MM.1S (cell line): ENCODE measurements around the gene SNN.

Source experiments
- DNase-seq: peaks from one replicate; pipeline ENCODE4 v3.0.0-alpha.2; 2015
- H2AFZ ChIP-seq: fragments of 300-600 bp; sonication (generic); 2 replicates; pipeline ENCODE4 v1.6.0; 2016; ENCODE audit warnings: antibody characterized with exemption, low read length
- H3F3A ChIP-seq: fragments of 300-600 bp; sonication (generic); 2 replicates; pipeline ENCODE4 v1.6.1; 2016; ENCODE audit warnings: mild to moderate bottlenecking, antibody characterized with exemption, low read length, moderate library complexity, mixed read lengths; ENCODE audit not compliant: insufficient read depth
- H3K27ac ChIP-seq: fragments of 300-600 bp; sonication (generic); 2 replicates; pipeline ENCODE4 v1.5.1; 2016; ENCODE audit warnings: mild to moderate bottlenecking, low read length
- H3K27me3 ChIP-seq: fragments of 300-600 bp; sonication (generic); replicated peaks from 2 replicates; pipeline ENCODE4 v1.6.0; 2016; ENCODE audit warnings: low read length; ENCODE audit not compliant: insufficient read depth
- H3K36me3 ChIP-seq: fragments of 300-600 bp; sonication (generic); replicated peaks from 2 replicates; pipeline ENCODE4 v1.6.1; 2016; ENCODE audit warnings: mild to moderate bottlenecking, low read length, mixed read lengths; ENCODE audit not compliant: insufficient read depth
- H3K4me1 ChIP-seq: fragments of 300-600 bp; sonication (generic); 2 replicates; pipeline ENCODE4 v1.6.1; 2016; ENCODE audit warnings: low read length, mixed read lengths
- H3K4me2 ChIP-seq: fragments of 300-600 bp; sonication (generic); 2 replicates; pipeline ENCODE4 v1.6.0; 2016; ENCODE audit warnings: low read depth, low read length
- H3K4me3 ChIP-seq: fragments of 300-600 bp; sonication (generic); 2 replicates; pipeline ENCODE4 v1.5.1; 2016; ENCODE audit warnings: low read length, mixed read lengths
- H3K79me2 ChIP-seq: fragments of 300-600 bp; sonication (generic); 2 replicates; pipeline ENCODE4 v1.6.1; 2016; ENCODE audit warnings: mixed run types, low read length, mixed read lengths
- H3K9ac ChIP-seq: fragments of 300-600 bp; sonication (generic); 2 replicates; pipeline ENCODE4 v1.6.1; 2016; ENCODE audit warnings: low read length, mixed read lengths
- H3K9me2 ChIP-seq: fragments of 300-600 bp; sonication (generic); replicated peaks from 2 replicates; pipeline ENCODE4 v1.6.1; 2016; ENCODE audit warnings: mild to moderate bottlenecking, low read length, mixed read lengths; ENCODE audit not compliant: insufficient read depth
- H3K9me3 ChIP-seq: fragments of 300-600 bp; sonication (generic); replicated peaks from 2 replicates; pipeline ENCODE4 v1.6.1; 2016; ENCODE audit warnings: mild to moderate bottlenecking, low read length, mixed read lengths; ENCODE audit not compliant: insufficient read depth
- H4K20me1 ChIP-seq: fragments of 300-600 bp; sonication (generic); 2 replicates; pipeline ENCODE4 v1.6.1; 2016; ENCODE audit warnings: mild to moderate bottlenecking, low read length, moderate library complexity, mixed read lengths; ENCODE audit not compliant: insufficient read depth
- EZH2 ChIP-seq: fragments of 300-600 bp; sonication (generic); optimal IDR thresholded peaks from 2 replicates; pipeline ENCODE3; 2017; ENCODE audit warnings: low read depth, mild to moderate bottlenecking, antibody characterized with exemption, low read length, mixed read lengths
- EZH2phosphoT487 ChIP-seq: fragments of 300-600 bp; sonication (generic); IDR thresholded peaks from 2 replicates; pipeline ENCODE4 v1.6.1; 2018; ENCODE audit warnings: antibody characterized with exemption, low read length
- TF ChIP-seq, protein P1 (sequence below): fragments of 300-600 bp; sonication (generic); IDR thresholded peaks from 2 replicates; pipeline ENCODE4 v1.5.1; 2016; ENCODE audit warnings: antibody characterized with exemption, low read length, mixed read lengths

The SNN gene

DNA sequence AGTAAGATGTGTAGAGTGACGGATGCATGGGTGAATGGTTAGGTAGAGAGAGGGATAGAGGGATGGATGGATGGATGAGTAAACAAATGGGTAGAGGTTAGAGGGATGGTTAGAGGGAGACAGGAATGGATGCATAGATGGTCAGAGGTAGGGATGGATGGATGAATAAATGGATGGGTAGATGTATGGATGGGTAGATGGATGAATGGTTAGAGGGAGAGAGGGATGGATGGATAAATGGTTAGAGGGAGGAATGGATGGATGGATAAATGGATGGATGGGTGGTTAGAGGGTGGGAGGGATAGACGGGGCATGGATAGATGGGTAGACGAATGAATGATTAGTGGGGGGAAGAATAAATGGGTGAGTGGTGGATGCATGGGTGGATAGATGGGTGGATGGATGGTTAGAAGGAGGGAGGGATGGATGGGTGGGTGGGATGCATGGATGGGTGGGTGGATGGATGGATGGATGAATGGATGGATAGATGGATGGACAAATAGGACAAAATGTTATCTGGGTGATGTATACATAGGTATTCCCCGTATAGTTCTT, 29.2 kb upstream of the SNN start:
- H3K9ac ChIP-seq = no peak overlapping the region
- H3K4me3 ChIP-seq = no peak overlapping the region
- H3K79me2 ChIP-seq = no peaks in the 10 kb centered on the region
- no peaks in the 10 kb centered on the region for H3K9me2 ChIP-seq
- no peak for DNase-seq
- H3F3A ChIP-seq = no peaks in the 10 kb centered on the region
- peaks cover 4% of the 10 kb centered on the region for H3K4me1 ChIP-seq
- no peak overlapping the region for H2AFZ ChIP-seq
- H3K27ac ChIP-seq = no peak overlapping the region
- H4K20me1 ChIP-seq = no peaks in the 10 kb centered on the region
- H3K36me3 ChIP-seq = no peaks in the 10 kb centered on the region
- TF ChIP-seq EZH2 = no peak
- no peak for TF ChIP-seq EZH2phosphoT487
- TF ChIP-seq, protein P1, sequence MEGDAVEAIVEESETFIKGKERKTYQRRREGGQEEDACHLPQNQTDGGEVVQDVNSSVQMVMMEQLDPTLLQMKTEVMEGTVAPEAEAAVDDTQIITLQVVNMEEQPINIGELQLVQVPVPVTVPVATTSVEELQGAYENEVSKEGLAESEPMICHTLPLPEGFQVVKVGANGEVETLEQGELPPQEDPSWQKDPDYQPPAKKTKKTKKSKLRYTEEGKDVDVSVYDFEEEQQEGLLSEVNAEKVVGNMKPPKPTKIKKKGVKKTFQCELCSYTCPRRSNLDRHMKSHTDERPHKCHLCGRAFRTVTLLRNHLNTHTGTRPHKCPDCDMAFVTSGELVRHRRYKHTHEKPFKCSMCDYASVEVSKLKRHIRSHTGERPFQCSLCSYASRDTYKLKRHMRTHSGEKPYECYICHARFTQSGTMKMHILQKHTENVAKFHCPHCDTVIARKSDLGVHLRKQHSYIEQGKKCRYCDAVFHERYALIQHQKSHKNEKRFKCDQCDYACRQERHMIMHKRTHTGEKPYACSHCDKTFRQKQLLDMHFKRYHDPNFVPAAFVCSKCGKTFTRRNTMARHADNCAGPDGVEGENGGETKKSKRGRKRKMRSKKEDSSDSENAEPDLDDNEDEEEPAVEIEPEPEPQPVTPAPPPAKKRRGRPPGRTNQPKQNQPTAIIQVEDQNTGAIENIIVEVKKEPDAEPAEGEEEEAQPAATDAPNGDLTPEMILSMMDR = no peak
- H3K4me2 ChIP-seq = no peak overlapping the region
- H3K9me3 ChIP-seq = no peaks in the 10 kb centered on the region
- no peaks in the 10 kb centered on the region for H3K27me3 ChIP-seq

DNA sequence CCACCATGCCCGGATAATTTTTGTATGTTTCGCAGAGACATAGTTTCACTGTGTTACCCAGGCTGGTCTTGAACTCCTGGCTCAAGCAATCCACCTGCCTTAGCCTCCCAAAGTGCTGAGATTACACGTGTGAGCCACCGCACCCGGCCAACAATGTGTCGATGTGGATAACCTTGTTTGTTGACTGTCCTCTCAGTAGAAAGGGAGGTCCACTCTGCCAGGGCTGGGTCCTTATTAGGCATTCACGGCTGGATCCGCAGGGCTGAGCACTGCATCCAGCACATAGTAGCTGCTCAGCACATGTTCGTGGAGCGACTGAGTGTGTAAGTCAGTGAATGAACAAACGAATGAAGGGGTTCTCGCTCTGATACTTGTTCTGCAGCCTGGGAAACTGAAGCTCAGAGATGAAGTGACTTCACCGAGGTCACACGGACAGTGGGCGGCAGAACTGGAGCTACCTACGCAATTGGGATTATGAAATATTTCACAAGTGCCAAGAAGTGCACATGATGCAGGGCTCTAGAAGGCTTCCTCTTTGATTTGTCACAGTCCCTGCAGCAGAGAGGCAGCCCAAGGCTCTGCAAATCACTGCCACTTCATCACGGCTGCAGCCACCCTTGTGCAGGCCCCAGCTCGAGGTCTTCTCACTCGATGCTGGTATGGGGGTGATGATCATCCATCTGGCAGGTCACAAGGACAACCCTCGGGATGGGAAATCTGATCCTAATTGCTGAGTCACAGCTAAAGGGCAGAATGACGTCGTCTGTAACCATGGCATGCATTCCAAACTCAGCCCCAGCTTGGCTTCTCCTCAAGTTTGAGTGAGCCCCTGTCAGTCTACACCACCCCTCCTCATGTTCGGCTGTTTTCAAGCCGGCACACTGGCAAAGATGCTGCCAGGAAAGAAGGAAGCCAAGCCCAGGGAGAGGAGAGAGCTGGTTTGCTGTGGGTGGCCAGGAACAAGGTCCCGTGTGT, 28.0 kb upstream of the SNN start:
- H3K4me3 ChIP-seq = no peak overlapping the region
- H3K9ac ChIP-seq = no peak overlapping the region
- H3K27me3 ChIP-seq = no peaks in the 10 kb centered on the region
- H3K9me3 ChIP-seq = no peaks in the 10 kb centered on the region
- TF ChIP-seq EZH2phosphoT487 (no peak), EZH2 (no peak)
- TF ChIP-seq, protein P1 = no peak
- DNase-seq = no peak
- H3F3A ChIP-seq = no peaks in the 10 kb centered on the region
- H3K4me2 ChIP-seq = no peak overlapping the region
- no peaks in the 10 kb centered on the region for H3K9me2 ChIP-seq
- H2AFZ ChIP-seq = no peak overlapping the region
- H4K20me1 ChIP-seq = no peaks in the 10 kb centered on the region
- no peaks in the 10 kb centered on the region for H3K79me2 ChIP-seq
- H3K4me1 ChIP-seq = peaks cover 4% of the 10 kb centered on the region
- no peaks in the 10 kb centered on the region for H3K36me3 ChIP-seq
- H3K27ac ChIP-seq = no peak overlapping the region

DNA sequence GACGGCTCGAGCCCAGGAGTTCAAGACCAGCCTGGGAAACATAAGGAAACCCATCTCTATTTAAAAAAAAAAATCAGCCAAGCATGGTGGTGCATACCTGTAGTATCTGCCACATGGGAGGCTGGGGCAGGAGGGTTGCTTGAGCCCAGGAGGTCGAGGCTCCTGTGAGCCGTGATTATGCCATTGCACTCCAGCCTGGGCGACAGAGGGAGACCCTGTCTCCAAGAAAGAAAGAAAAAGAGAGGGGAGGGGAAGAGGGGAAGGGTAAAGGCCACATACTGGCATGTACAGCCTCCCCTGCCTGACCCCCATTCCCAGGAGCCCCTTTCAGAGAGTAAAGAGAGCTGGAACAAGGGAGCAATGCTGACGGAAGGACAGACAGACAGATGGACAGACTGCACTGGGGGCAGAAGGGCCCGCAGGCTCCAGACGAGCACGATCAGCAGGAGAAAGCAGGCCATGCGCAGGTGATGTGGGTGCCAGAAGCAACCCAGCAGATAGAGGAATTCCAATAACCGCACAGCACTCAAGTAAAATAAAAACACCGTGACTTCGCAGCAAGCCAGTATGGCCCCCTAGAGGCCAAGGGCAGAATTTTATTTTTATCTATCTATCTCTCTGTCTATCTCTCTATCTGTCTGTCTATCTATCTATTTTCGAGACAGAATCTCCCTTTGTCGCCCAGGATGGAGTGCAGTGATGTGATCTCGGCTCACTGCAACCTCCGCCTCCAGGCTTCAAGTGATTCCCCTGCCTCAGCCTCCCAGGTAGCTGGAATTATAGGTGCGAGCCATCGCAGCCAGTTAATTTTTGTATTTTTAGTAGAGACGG, 27.1 kb upstream of the SNN start:
- Histone ChIP-seq H3K4me3 (no peak overlapping the region), H3K9me3 (no peaks in the 10 kb centered on the region), H3K36me3 (no peaks in the 10 kb centered on the region), H3K79me2 (no peaks in the 10 kb centered on the region), H3K9me2 (no peaks in the 10 kb centered on the region), H3F3A (no peaks in the 10 kb centered on the region), H3K4me2 (0 out of 2 replicates have a peak overlapping the region, but pooled peaks have one; percentile 14), H3K9ac (no peak overlapping the region), H3K4me1 (peaks cover 4% of the 10 kb centered on the region), H3K27ac (no peak overlapping the region), H2AFZ (no peak overlapping the region), H3K27me3 (no peaks in the 10 kb centered on the region), H4K20me1 (no peaks in the 10 kb centered on the region)
- peak; percentile 85 for DNase-seq
- TF ChIP-seq, protein P1 = peak; percentile 66
- no peak for TF ChIP-seq EZH2
